ENCODE data around the gene SPPL2C. TPM values are rescaled to one million over a fixed set of nuclear protein-coding genes. Genes with fewer than 3 reads are reported as not detected.

Gene SPPL2C
- total and polyA plus RNA-seq, 10 of the 15 experiments (the other 5 are each of a cell fraction or from before 2014, with no cell fraction given) = not detected

DNA sequence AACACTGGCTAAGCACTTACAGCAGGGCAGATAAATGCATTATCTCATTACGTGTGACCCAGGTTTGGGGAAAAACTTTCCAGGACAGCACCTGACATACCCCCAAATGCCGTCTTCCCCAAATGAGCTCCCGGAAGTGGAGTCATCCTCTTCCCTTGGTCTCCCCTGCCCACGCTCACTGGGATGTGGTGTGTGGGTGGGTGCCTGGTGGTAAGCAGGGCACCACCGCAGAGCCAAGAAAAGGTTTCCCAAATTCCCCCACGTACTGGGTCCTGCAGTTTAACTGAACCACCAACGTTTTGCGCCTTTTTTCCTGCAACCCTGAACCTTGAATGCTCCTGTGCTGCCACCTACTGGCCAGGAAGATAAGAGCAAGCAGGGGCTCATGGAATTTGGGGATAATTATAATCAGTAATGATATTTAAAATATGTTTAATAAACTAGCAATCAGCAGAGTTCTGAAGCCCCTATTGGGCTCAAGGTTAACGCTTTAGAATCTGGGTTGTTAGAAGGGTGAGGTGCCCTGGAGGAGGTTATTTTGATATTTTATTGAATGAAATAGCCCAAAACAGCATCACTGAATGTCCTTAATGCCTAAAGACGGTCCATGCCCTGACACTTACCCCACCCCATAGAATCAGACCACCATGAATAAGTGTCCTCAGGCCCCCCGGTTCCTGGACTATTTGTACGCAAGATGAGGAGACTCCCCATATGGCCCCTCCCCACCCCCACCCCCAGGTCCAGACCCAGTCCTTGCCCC is 8.0 kb downstream of the SPPL2C start:
- in situ Hi-C loops (cut with MboI) (no loop called here), intact Hi-C loops (cut with micrococcal nuclease; ENCODE audit: unreplicated experiment) (loop anchor here (1.0 kb wide), 1 partner anchor 212 kb away; no protein-coding TSS in a partner anchor)
- TF ChIP-seq SMC3 (IDR thresholded peaks at IDR 0.05; ENCODE audit: borderline replicate concordance, low read length) (peak; percentile 51; the same call in 1 of the 2 replicates), PBX3 (IDR thresholded peaks at IDR 0.05; ENCODE audit: insufficient replicate concordance, low read depth, low read length) (no peak), FOXM1 (IDR thresholded peaks at IDR 0.05; ENCODE audit: low read depth, low read length) (no peak), E2F8 (IDR thresholded peaks at IDR 0.05; ENCODE audit: low read depth, partially characterized antibody) (no peak), RAD21 (IDR thresholded peaks at IDR 0.05; ENCODE audit: insufficient read depth, low read depth, low read length) (peak; percentile 80), RB1 (IDR thresholded peaks at IDR 0.05; ENCODE audit: borderline replicate concordance) (peak; percentile 64; the same call in 1 of the 2 replicates)
- TF ChIP-seq, protein P1, sequence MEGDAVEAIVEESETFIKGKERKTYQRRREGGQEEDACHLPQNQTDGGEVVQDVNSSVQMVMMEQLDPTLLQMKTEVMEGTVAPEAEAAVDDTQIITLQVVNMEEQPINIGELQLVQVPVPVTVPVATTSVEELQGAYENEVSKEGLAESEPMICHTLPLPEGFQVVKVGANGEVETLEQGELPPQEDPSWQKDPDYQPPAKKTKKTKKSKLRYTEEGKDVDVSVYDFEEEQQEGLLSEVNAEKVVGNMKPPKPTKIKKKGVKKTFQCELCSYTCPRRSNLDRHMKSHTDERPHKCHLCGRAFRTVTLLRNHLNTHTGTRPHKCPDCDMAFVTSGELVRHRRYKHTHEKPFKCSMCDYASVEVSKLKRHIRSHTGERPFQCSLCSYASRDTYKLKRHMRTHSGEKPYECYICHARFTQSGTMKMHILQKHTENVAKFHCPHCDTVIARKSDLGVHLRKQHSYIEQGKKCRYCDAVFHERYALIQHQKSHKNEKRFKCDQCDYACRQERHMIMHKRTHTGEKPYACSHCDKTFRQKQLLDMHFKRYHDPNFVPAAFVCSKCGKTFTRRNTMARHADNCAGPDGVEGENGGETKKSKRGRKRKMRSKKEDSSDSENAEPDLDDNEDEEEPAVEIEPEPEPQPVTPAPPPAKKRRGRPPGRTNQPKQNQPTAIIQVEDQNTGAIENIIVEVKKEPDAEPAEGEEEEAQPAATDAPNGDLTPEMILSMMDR (IDR thresholded peaks at IDR 0.05 in 2 of 3, conservative IDR thresholded peaks at IDR 0.05 in 1 of 3; ENCODE audit: control insufficient read depth in 2 of 3, extremely low read depth in 1 of 3, insufficient read depth in 1 of 3, low read depth in 3 of 3, low read length in 3 of 3) = peak; percentile 80 to 89 (median 85)
- ChIA-PET CTCF (interaction anchor here (0.6 to 3.1 kb wide), 19 partner anchors 9 to 717 kb away, joined by 3 to 15 read pairs (median 4); partner anchors contain the start of gene ACBD4), RAD21 (ENCODE audit: unreplicated experiment) (interaction anchor here (1.5 kb wide), 1 partner anchor 212 kb away, joined by 8 read pairs; no protein-coding TSS in a partner anchor), POLR2A (no interaction called here), SMC1A (ENCODE audit: uncharacterized antibody, unreplicated experiment) (interaction anchor here (0.9 kb wide), 1 partner anchor 21 kb away, joined by 3 read pairs; no protein-coding TSS in a partner anchor)
- H3K27ac ChIP-seq (ENCODE audit: control insufficient read depth, insufficient read depth) = no peak overlapping the region
- H3K4me3 ChIP-seq = no peak overlapping the region
- H3K79me2 ChIP-seq (ENCODE audit: control insufficient read depth, insufficient read depth, low read length) = no peaks in the 10 kb centered on the region
- no TSS peak for BruUV-seq (replicated peaks)
- H3K27me3 ChIP-seq (replicated peaks in 1 of 2; ENCODE audit: control insufficient read depth in 2 of 2, insufficient read depth in 2 of 2, low read length in 1 of 2) = no peaks in the 10 kb centered on the region; a peak in 1 of 4 replicates
- no peak overlapping the region for H2AFZ ChIP-seq (ENCODE audit: control insufficient read depth, low read depth, low read length)
- H3K4me1 ChIP-seq (ENCODE audit: control insufficient read depth, insufficient read depth, low read length) = no peaks in the 10 kb centered on the region
- no peaks in the 10 kb centered on the region for H3K9me3 ChIP-seq (replicated peaks; ENCODE audit: control insufficient read depth, insufficient read depth, low read length)
- WGBS (ENCODE audit: insufficient coverage, insufficient replicate concordance, low lambda C conversion rate, missing lambda C conversion rate) = 19% methylated on average over 12 of the region's 12 CpGs
- H3K36me3 ChIP-seq (ENCODE audit: control insufficient read depth in 2 of 2, insufficient read depth in 2 of 2, low read length in 1 of 2) = no peaks in the 10 kb centered on the region
- H4K20me1 ChIP-seq (ENCODE audit: control insufficient read depth, insufficient read depth) = no peaks in the 10 kb centered on the region
- ATAC-seq (peak; percentile 55; the same call in 2 of the 3 replicates), DNase-seq (ENCODE audit: low read depth, low spot score) (no peak), FAIRE-seq (peak; percentile 57)
- no peak overlapping the region for H3K9ac ChIP-seq (ENCODE audit: control insufficient read depth, insufficient read depth, low read length)
- no peak overlapping the region for H3K4me2 ChIP-seq (ENCODE audit: control insufficient read depth, insufficient read depth)
